ENCODE measurements around the gene NPAS3. TPM values are rescaled to one million over a fixed set of nuclear protein-coding genes. Genes with fewer than 3 reads are reported as not detected.

The NPAS3 gene
- total RNA-seq, 1 donor from 2014 or later = not detected

DNA sequence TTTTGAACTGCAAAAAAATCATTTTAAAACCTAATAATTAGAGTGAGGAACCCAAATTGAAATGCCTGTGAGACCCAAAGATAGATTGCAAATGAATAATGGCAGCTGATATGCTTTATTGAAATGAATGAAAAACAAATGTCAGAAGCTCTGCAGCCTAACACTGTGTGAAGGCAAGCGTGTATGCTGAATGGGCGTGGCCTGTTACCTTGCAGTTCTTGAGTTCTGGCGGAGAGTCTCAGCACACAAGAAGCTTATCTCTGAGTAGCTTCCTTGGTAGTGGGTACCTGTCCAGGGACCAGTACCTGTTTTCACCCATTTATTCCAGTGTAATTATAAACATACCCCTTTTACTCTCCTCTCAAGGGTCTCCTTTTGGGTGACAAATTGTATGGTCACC lies 341.2 kb downstream of the NPAS3 start:
- Histone ChIP-seq H3K4me3 (no peak overlapping the region), H3K9me3 (ENCODE audit: low read depth) (no peaks in the 10 kb centered on the region), H2AFZ (replicated peaks) (no peak overlapping the region), H3K27me3 (no peaks in the 10 kb centered on the region), H3K36me3 (no peaks in the 10 kb centered on the region), H3F3A (ENCODE audit: low read depth) (no peaks in the 10 kb centered on the region), H3K4me2 (no peak overlapping the region), H3K4me1 (peaks cover 3% of the 10 kb centered on the region), H3K9ac (no peak overlapping the region), H3K79me2 (ENCODE audit: low read depth) (no peaks in the 10 kb centered on the region), H3K27ac (no peak overlapping the region), H4K20me1 (ENCODE audit: low read depth) (no peaks in the 10 kb centered on the region)
- peaks cover 2% of the 10 kb centered on the region for H3K36me3 Mint-ChIP-seq
- no peak for DNase-seq (ENCODE audit: low spot score)
- H3K9me3 Mint-ChIP-seq = no peaks in the 10 kb centered on the region
- H3K4me3 Mint-ChIP-seq = no peak overlapping the region
- H3K27me3 Mint-ChIP-seq (ENCODE audit: insufficient read depth, low read depth) = no peaks in the 10 kb centered on the region
- peaks cover 7% of the 10 kb centered on the region for H3K4me1 Mint-ChIP-seq
- no peak for TF ChIP-seq EZH2phosphoT487 (IDR thresholded peaks at IDR 0.05)
- TF ChIP-seq, protein P1, sequence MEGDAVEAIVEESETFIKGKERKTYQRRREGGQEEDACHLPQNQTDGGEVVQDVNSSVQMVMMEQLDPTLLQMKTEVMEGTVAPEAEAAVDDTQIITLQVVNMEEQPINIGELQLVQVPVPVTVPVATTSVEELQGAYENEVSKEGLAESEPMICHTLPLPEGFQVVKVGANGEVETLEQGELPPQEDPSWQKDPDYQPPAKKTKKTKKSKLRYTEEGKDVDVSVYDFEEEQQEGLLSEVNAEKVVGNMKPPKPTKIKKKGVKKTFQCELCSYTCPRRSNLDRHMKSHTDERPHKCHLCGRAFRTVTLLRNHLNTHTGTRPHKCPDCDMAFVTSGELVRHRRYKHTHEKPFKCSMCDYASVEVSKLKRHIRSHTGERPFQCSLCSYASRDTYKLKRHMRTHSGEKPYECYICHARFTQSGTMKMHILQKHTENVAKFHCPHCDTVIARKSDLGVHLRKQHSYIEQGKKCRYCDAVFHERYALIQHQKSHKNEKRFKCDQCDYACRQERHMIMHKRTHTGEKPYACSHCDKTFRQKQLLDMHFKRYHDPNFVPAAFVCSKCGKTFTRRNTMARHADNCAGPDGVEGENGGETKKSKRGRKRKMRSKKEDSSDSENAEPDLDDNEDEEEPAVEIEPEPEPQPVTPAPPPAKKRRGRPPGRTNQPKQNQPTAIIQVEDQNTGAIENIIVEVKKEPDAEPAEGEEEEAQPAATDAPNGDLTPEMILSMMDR (IDR thresholded peaks at IDR 0.05) = no peak
- no peak for TF ChIP-seq EZH2 (IDR thresholded peaks at IDR 0.05)
- H3K27ac Mint-ChIP-seq = no peak overlapping the region

DNA sequence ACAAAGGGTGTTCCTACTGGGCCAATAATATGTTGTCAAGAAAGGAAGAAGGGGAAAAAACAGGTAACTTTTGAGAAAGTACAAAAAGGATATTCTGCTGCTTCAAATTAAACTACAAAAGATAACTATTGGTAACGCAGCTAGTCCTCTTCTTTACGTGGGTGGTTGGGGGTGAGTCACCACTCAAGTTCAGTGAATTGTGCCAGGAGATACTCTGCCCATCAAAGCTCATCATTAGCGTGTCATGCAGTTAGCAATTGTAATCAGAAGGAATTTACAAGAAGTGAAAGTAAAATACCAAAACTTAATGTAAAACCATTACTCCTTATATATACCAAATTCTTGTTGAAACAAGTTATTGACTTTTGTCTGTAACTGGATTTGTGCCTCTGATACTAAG lies 342.0 kb downstream of the NPAS3 start:
- H3K27ac ChIP-seq = no peak overlapping the region
- TF ChIP-seq EZH2 (IDR thresholded peaks at IDR 0.05) = no peak
- TF ChIP-seq, protein P1 (IDR thresholded peaks at IDR 0.05) = no peak
- TF ChIP-seq EZH2phosphoT487 (IDR thresholded peaks at IDR 0.05) = no peak
- Mint-ChIP-seq H3K27me3 (ENCODE audit: insufficient read depth, low read depth) (no peaks in the 10 kb centered on the region), H3K4me3 (no peak overlapping the region), H3K4me1 (peaks cover 7% of the 10 kb centered on the region), H3K9me3 (no peaks in the 10 kb centered on the region), H3K36me3 (peaks cover 2% of the 10 kb centered on the region), H3K27ac (no peak overlapping the region)
- no peak overlapping the region for H2AFZ ChIP-seq (replicated peaks)
- H3K4me2 ChIP-seq = no peak overlapping the region
- H3K36me3 ChIP-seq = no peaks in the 10 kb centered on the region
- no peaks in the 10 kb centered on the region for H3K4me1 ChIP-seq
- no peak overlapping the region for H3K4me3 ChIP-seq
- no peak for DNase-seq (ENCODE audit: low spot score)
- no peaks in the 10 kb centered on the region for H3F3A ChIP-seq (ENCODE audit: low read depth)
- no peaks in the 10 kb centered on the region for H3K9me3 ChIP-seq (ENCODE audit: low read depth)
- no peak overlapping the region for H3K9ac ChIP-seq
- H3K79me2 ChIP-seq (ENCODE audit: low read depth) = no peaks in the 10 kb centered on the region
- H3K27me3 ChIP-seq = no peaks in the 10 kb centered on the region
- H4K20me1 ChIP-seq (ENCODE audit: low read depth) = no peaks in the 10 kb centered on the region

DNA sequence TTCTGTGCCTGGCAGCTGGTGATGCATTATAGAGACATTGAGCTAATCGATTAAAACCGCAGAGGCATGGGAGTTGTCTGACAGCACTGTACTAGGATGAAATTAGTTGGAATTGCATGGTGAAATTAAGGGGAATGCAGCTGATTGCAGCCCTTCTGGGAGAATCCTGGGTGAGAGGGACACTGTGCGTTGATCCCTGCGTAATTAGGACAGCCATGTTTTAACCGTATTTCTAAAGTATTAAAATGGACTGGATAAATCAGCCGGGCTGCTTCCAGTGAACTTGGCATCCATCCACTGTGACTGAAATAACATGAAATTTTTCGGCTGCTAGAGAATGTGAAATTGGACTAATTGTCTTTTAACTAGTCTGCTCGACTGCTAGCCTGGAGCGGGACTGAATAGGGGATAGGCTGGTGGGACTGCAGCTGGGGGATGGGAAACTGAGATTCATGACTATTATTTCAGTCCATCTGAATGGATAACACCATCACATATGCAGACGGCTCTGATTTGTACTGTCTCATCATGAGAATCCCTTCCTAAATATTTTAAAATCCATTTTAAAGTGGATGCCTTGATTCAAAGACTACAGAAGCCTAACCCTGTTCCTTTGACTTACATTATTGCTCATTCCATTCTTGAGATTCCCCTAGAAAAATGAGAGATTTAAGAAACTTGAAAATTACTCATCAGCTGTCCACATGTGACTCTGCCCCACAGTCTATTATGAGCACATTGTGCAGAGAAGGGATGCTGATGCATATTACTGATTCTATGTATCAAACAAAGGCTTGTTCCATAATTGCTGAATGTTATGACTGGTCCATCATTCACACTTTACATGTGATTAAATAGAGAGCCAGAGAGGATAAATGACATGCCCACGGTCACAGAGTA lies 343.9 kb downstream of the NPAS3 start:
- H4K20me1 ChIP-seq (ENCODE audit: low read depth) = no peaks in the 10 kb centered on the region
- no peaks in the 10 kb centered on the region for H3K36me3 ChIP-seq
- Mint-ChIP-seq H3K27me3 (ENCODE audit: insufficient read depth, low read depth) (no peaks in the 10 kb centered on the region), H3K36me3 (no peaks in the 10 kb centered on the region), H3K27ac (no peak overlapping the region), H3K4me1 (peaks cover 12% of the 10 kb centered on the region), H3K9me3 (no peaks in the 10 kb centered on the region), H3K4me3 (no peak overlapping the region)
- DNase-seq (ENCODE audit: low spot score) = no peak
- no peak overlapping the region for H3K4me2 ChIP-seq
- TF ChIP-seq EZH2 (IDR thresholded peaks at IDR 0.05) (no peak), EZH2phosphoT487 (IDR thresholded peaks at IDR 0.05) (no peak)
- TF ChIP-seq, protein P1 (IDR thresholded peaks at IDR 0.05) = no peak
- no peaks in the 10 kb centered on the region for H3K79me2 ChIP-seq (ENCODE audit: low read depth)
- H3K4me3 ChIP-seq = no peak overlapping the region
- no peaks in the 10 kb centered on the region for H3K4me1 ChIP-seq
- H3F3A ChIP-seq (ENCODE audit: low read depth) = no peaks in the 10 kb centered on the region
- H3K27me3 ChIP-seq = no peaks in the 10 kb centered on the region
- H3K9ac ChIP-seq = no peak overlapping the region
- H3K27ac ChIP-seq = no peak overlapping the region
- no peaks in the 10 kb centered on the region for H3K9me3 ChIP-seq (ENCODE audit: low read depth)
- no peak overlapping the region for H2AFZ ChIP-seq (replicated peaks)
